ENCODE measurements around the gene RBBP4. TPM values are rescaled to one million over a fixed set of nuclear protein-coding genes. Genes with fewer than 3 reads are reported as not detected.

The RBBP4 gene
- total and polyA plus RNA-seq, 2 of the 13 experiments (the other 11 are each of a cell fraction or from before 2014, with no cell fraction given), result 64.4 to 166 TPM

DNA sequence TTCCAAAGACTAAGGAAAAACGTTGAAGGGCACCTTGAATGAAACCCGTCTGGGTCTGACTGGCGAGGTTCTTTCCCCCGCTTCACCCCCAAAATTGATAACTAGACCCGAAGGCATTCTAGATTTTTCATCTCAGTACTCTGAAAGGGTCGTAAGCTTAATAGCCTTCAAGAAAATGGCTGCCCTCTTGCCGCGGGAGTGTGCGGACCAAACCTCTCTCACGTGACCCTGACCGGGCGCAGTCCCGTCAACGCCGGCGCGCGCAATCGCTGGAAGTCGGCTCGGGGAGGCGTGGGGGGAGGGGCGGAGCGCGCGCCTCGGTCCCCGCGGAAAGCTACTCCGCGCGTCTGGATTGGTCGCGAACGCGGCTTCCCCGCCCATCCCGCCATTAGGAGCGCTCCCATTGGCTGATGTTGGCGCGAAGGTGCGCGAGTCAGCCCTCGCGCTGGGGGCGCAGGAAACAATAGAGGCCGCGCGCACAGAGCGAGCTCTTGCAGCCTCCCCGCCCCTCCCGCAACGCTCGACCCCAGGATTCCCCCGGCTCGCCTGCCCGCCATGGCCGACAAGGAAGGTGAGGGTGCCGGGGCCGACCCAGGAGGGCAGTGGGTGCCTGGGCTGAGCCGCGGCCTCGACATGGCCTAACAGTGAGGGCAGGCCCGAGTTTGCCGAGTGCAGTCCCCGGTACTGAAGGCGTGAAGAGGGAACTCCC lies at the start of gene RBBP4 (continued):
- peak; percentile 92; the same call in 1 of the 2 replicates for TF ChIP-seq ZNF83 (CRISPR knock-in tag; IDR thresholded peaks at IDR 0.05; ENCODE audit: borderline replicate concordance)
- TF ChIP-seq KMT2A (CRISPR knock-in tag; IDR thresholded peaks at IDR 0.05), result peak; percentile 94
- TF ChIP-seq MAFK (conservative IDR thresholded peaks at IDR 0.05 in 1 of 2, IDR thresholded peaks at IDR 0.05 in 1 of 2; ENCODE audit: low read length in 2 of 2), result no peak
- TF ChIP-seq ZFP36L2 (CRISPR knock-in tag; IDR thresholded peaks at IDR 0.05), result no peak
- TF ChIP-seq ZNF790 (CRISPR knock-in tag; IDR thresholded peaks at IDR 0.05; ENCODE audit: borderline replicate concordance), result peak; percentile 53; the same call in 1 of the 2 replicates
- peak; percentile 96 for TF ChIP-seq SALL2 (CRISPR knock-in tag; IDR thresholded peaks at IDR 0.05)
- TF ChIP-seq, protein P1, sequence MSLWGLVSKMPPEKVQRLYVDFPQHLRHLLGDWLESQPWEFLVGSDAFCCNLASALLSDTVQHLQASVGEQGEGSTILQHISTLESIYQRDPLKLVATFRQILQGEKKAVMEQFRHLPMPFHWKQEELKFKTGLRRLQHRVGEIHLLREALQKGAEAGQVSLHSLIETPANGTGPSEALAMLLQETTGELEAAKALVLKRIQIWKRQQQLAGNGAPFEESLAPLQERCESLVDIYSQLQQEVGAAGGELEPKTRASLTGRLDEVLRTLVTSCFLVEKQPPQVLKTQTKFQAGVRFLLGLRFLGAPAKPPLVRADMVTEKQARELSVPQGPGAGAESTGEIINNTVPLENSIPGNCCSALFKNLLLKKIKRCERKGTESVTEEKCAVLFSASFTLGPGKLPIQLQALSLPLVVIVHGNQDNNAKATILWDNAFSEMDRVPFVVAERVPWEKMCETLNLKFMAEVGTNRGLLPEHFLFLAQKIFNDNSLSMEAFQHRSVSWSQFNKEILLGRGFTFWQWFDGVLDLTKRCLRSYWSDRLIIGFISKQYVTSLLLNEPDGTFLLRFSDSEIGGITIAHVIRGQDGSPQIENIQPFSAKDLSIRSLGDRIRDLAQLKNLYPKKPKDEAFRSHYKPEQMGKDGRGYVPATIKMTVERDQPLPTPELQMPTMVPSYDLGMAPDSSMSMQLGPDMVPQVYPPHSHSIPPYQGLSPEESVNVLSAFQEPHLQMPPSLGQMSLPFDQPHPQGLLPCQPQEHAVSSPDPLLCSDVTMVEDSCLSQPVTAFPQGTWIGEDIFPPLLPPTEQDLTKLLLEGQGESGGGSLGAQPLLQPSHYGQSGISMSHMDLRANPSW (CRISPR knock-in tag; IDR thresholded peaks at IDR 0.05; ENCODE audit: borderline replicate concordance), result no peak
- TF ChIP-seq NFIB (CRISPR knock-in tag; IDR thresholded peaks at IDR 0.05; ENCODE audit: borderline replicate concordance), result no peak
- TF ChIP-seq ZNF143 (CRISPR knock-in tag; IDR thresholded peaks at IDR 0.05), result peak; percentile 72
- no peak for TF ChIP-seq ZFP36 (IDR thresholded peaks at IDR 0.05; ENCODE audit: borderline replicate concordance, low read depth, low read length, partially characterized antibody)
- TF ChIP-seq, protein P2, sequence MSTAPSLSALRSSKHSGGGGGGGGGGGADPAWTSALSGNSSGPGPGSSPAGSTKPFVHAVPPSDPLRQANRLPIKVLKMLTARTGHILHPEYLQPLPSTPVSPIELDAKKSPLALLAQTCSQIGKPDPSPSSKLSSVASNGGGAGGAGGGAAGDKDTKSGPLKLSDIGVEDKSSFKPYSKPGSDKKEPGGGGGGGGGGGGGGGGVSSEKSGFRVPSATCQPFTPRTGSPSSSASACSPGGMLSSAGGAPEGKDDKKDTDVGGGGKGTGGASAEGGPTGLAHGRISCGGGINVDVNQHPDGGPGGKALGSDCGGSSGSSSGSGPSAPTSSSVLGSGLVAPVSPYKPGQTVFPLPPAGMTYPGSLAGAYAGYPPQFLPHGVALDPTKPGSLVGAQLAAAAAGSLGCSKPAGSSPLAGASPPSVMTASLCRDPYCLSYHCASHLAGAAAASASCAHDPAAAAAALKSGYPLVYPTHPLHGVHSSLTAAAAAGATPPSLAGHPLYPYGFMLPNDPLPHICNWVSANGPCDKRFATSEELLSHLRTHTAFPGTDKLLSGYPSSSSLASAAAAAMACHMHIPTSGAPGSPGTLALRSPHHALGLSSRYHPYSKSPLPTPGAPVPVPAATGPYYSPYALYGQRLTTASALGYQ (CRISPR knock-in tag; IDR thresholded peaks at IDR 0.05), result peak; percentile 71
- 0 out of 2 replicates have a peak, but pooled peaks have one; percentile 7 for TF ChIP-seq CENPX (CRISPR knock-in tag; IDR thresholded peaks at IDR 0.05)
- TF ChIP-seq NCOA2 (CRISPR knock-in tag; IDR thresholded peaks at IDR 0.05), result peak; percentile 14; the same call in 1 of the 2 replicates
- TF ChIP-seq, protein P3, sequence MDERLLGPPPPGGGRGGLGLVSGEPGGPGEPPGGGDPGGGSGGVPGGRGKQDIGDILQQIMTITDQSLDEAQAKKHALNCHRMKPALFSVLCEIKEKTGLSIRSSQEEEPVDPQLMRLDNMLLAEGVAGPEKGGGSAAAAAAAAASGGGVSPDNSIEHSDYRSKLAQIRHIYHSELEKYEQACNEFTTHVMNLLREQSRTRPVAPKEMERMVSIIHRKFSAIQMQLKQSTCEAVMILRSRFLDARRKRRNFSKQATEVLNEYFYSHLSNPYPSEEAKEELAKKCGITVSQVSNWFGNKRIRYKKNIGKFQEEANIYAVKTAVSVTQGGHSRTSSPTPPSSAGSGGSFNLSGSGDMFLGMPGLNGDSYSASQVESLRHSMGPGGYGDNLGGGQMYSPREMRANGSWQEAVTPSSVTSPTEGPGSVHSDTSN (CRISPR knock-in tag; IDR thresholded peaks at IDR 0.05), result no peak
- TF ChIP-seq ZFP90 (CRISPR knock-in tag; IDR thresholded peaks at IDR 0.05; ENCODE audit: borderline replicate concordance), result peak; percentile 83; the same call in 1 of the 2 replicates
- no peak for TF ChIP-seq XBP1 (CRISPR knock-in tag; IDR thresholded peaks at IDR 0.05)
- no peak for TF ChIP-seq FOXK2 (IDR thresholded peaks at IDR 0.05)
- no peak for TF ChIP-seq ZNF207 (IDR thresholded peaks at IDR 0.05; ENCODE audit: borderline replicate concordance)
- no peak for TF ChIP-seq RFX3 (CRISPR knock-in tag; IDR thresholded peaks at IDR 0.05)
- TF ChIP-seq BCL6 (CRISPR knock-in tag; IDR thresholded peaks at IDR 0.05), result no peak; the same call in 1 of the 2 replicates
- TF ChIP-seq ZNF737 (CRISPR knock-in tag; IDR thresholded peaks at IDR 0.05; ENCODE audit: borderline replicate concordance), result 0 out of 2 replicates have a peak, but pooled peaks have one; percentile 61
- TF ChIP-seq PRMT3 (CRISPR knock-in tag; IDR thresholded peaks at IDR 0.05; ENCODE audit: borderline replicate concordance, low read depth), result peak; percentile 69; the same call in 1 of the 2 replicates
- no peak for TF ChIP-seq FOXP1 (IDR thresholded peaks at IDR 0.05)
- TF ChIP-seq FOXP1 (CRISPR knock-in tag; IDR thresholded peaks at IDR 0.05), result no peak
- no peak for TF ChIP-seq PTBP1 (IDR thresholded peaks at IDR 0.05; ENCODE audit: low read depth, low read length, poor library complexity, severe bottlenecking)
- TF ChIP-seq KDM2A (CRISPR knock-in tag; IDR thresholded peaks at IDR 0.05; ENCODE audit: borderline replicate concordance, low read depth), result peak; percentile 78
